GM19240 (cell line): Measurements from ENCODE around the gene ADGRL4.
"Not testable (repeated sequence)": the region's sequence is repeated elsewhere in the genome, so short reads cannot be mapped to it uniquely, and the experiment has no call there.

Experiments used
- DNase-seq: peaks from one replicate; pipeline ENCODE4 v3.0.0; 2011; ENCODE audit warnings: low spot score; ENCODE audit not compliant: insufficient read length

ADGRL4 gene

DNA sequence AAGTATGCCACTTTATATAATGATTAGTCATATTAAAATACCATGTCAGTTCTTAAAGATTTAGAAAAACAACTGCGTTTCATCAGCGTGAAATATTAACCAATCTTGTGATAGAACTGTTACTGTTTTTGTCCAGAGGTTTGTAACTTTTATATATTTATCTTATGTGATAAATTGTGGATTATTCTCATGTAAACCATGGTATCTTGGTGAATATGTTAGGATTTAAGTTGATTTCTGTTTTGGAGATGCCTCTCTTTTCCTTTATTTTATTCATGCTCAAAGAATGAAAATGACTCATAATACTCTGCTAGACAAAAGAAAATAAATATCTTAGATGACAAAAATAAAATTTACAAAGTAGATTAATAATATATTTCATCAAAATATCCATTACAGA is 88.4 kb downstream of the ADGRL4 start:
- DNase-seq, result no peak

GRCh38 chr1:78916986-78917385 is 89.5 kb downstream of the ADGRL4 start:
- no peak for DNase-seq

DNA sequence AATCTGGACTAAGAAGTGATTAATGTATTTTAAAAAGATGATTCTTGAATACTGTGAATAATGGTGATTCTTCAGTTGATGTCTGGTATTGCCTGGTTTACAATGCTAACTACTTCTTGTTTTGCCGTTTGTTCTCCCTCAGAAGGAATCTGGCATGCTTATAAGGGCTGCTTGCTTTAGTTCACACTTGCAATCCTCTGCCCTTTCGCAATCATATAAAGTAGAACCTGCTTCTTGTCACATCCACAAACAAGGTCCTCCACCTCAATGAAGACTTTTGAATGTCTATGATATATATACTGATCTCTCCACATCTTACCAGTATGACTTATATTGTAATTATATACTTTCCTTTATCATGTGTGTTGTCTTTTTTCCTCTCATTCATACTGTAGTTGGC is 92.6 kb downstream of the ADGRL4 start:
- no peak for DNase-seq

- no peak for DNase-seq
Measured at GRCh38 chr1:78911956-78912880, 94.3 kb downstream of the ADGRL4 start.

GRCh38 chr1:78902641-78903040 is 103.9 kb downstream of the ADGRL4 start:
- DNase-seq, result no peak

GRCh38 chr1:78894811-78895210 is 111.7 kb downstream of the ADGRL4 start:
- no peak for DNase-seq

DNA sequence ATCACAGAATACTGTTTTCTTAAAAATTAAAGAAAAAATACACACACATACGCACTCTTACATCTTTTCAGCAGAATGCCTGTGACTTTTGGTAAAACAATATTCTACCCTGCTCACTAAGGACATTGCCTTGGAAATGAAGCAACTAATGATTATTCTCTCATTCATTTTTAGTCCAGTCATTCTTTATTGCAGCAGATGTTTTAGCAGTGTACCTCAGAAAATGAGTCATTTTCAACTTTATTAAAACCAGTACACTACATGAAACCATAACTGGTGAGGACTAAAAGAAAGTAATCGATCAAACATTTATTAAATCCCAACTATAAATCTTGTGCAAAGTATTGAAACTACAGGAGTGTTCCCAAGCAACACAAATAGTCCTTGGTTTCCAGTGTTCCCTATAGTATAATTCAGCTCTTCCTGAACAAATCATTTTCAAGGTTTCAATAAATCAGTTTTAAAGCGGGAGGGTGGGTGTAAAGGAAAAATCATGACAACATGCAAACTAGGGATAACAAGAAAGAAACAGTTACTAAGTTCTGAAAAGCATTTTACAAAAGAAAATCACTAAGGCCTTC is 114.2 kb downstream of the ADGRL4 start:
- no peak for DNase-seq

GRCh38 chr1:78887458-78887857 is 119.1 kb downstream of the ADGRL4 start:
- no peak for DNase-seq

- no peak for DNase-seq
Measured at GRCh38 chr1:78884685-78885452, 121.7 kb downstream of the ADGRL4 start.

DNA sequence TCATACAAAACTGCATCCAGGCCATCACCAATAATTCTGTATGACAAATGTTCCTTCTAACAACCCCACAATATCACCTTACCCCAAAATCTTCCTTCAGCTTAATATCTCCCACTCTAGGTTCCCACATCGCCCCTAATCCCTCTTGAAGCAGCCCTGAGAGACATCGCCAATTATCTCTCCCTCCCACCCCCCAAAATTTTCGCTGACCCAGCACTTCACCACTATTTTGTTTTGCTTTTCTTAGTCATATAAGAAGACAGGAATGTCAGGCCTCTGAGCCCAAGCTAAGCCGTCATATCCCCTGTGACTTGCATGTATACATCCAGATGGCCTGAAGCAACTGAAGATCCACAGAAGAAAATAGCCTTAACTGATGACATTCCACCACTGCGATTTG is 126.3 kb downstream of the ADGRL4 start:
- DNase-seq, result no peak

- DNase-seq, result not testable (repeated sequence)
Measured at GRCh38 chr1:78875986-78876385, 130.5 kb downstream of the ADGRL4 start.

GRCh38 chr1:78872801-78873200 is 133.7 kb downstream of the ADGRL4 start:
- DNase-seq, result not testable (repeated sequence)

- DNase-seq, result no peak
Measured at GRCh38 chr1:78871249-78871648, 135.3 kb downstream of the ADGRL4 start.

- DNase-seq, result no peak
Measured at GRCh38 chr1:78869136-78869535, 137.4 kb downstream of the ADGRL4 start.

DNA sequence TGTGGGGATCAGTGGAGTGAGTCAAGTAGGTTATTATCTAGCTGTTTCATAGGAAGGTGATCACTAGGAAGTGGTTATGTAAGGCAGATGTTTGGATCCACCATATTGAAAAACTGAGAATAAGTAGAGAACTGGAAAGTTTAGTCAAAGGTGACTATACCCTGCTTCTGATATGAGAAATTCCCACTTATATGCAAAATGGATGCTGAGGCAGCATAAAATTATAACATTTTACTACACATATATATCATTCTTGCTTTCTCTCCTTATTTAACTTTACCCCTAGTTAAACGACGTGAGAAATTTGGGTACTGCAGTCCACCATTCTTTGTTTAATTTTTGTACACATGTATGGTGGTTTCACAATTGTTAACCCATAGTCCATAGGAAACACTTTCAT is 142.4 kb downstream of the ADGRL4 start:
- DNase-seq, result no peak

DNA sequence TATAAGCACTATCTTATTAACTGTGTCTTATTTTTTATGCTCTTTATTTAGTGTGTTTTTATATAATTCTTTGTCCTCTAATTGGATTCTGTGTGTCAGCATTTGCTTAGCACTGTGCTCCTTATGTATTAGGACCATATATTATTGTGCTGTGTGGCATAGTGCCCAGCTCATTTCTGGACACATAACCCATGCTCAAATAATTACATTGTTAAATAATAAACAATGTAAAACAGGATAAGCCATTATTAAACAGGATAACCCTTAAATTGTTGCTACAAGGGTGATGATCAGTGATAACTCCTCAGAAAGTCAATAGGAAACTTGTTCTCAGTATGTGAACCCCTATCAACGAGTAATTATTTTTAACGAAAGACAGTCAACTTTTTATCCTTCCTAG is 150.4 kb downstream of the ADGRL4 start:
- DNase-seq, result no peak

DNA sequence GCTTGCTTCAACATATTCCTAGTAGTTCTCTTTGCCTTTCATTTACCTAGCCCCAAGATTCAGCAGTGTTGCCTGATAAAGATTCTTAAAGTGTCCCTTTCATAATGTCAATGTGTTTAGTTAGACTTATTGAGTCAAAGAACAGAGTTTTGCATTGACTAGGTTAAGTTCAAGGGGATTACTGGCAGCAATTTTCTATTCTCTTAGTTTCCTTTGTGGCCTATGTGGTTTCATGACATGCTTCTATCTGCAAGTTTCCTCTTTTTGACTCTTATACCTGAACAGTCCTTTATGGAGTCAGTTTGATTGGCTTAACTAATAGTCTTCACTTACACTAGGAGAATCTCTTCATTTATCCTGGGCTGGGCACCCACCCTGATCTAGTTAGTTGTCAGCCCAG is 151.3 kb downstream of the ADGRL4 start:
- DNase-seq, result no peak

DNA sequence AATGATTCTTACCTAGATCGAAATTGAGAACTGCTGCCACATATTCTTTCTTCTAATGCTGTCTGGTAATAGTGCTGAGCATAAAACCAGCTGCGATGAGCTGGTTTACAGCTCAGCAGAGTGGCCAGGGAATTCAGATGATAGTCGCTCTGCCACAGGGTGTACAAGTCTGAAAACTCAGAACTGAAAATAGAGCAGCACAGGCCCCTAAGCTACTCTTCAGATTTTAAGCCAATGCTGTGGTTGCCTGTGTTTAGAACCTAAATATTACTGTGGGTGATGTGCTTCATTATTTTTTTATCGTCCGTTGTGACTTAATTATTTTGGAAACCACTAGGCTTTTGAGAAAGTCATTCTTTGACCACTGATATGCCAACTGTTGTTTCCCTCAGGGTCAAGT is 152.0 kb downstream of the ADGRL4 start:
- no peak for DNase-seq

DNA sequence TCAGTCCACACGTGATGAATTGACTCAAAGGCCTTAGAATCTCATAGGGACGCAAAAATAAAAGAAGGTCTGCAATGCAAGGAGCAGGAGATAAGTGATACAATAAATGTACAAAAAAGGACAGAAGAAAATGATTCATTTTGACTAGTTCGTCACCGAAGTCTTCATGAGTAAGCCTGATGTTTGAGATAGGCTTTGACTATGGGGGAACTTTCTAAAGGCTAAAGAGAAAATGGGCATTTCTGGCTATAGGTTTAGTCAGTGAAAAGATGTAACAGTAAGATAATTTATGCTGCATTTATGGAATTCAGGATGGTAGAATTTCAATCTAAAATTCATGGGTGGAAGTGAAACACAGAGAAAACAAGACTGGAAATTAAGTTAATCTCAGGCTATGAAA is 163.0 kb downstream of the ADGRL4 start:
- no peak for DNase-seq

DNA sequence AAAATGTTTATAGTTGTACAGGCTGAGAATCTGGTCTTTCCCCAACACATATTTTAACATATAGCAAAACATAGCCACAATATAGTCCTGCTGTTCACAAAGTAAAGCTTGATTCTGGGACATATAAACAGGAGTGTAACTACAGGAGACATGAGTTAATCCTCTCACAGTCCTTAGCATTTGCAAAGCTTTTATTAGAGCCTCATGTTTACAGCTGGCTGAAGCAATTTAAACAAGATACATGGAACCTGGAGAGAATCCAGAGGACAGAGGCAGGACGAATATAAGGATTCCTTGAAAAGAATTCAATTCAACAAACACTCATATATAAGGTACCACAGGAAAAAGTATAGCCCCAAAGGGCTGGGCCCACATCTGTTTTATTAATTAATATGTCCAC is 163.4 kb downstream of the ADGRL4 start:
- DNase-seq, result no peak

DNA sequence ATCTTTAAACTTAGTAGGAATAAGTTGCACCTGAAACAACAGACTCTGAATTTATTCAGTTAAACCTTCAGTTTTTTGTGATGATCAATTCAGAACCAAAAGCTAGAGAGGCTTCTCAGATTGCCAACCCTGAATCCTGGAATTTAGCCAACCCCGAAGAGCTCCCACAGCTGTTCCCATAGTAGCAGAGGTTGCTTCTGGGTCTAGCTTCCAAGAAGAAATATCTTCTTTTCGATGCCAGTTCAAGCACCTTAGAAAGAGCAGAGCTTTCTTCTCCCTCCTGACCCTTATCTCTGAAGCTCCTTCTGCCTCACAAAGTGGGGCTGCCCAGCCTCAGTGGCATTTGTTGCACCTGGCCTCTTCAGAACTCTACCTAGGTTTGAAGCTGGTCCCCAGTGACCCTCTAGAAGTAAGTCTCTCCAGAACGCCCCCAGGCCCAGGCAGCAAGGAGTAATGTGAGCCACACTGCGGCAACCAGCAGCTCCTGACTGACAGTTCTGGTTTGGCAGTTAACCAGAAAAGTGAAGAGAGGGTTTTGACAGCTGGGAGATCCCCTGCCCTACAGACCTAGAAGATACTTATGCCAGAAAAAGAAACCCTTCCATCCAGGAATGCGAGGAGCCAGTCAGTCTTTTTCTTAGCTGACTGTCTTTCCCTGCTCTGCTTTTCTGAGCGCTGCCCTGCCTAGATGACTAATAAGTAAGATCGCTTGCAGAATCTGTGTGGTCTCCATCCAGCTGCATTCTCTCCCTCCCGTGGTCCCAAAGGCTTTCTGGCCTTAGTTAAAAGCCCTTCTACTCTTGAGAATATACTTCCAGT is 165.9 kb downstream of the ADGRL4 start:
- DNase-seq, result no peak
